NCI-H187 treated with DMSO at 0.1 percent for 48 hours (cell line): ENCODE results near the gene UPB1.
"Not testable (repeated sequence)": the region's sequence is repeated elsewhere in the genome, so short reads cannot be mapped to it uniquely, and the experiment has no call there.

Experiments used
- DNase-seq: peaks from one replicate; lab custom pipeline; 2025; lab: John Stamatoyannopoulos, UW

UPB1 gene

DNA sequence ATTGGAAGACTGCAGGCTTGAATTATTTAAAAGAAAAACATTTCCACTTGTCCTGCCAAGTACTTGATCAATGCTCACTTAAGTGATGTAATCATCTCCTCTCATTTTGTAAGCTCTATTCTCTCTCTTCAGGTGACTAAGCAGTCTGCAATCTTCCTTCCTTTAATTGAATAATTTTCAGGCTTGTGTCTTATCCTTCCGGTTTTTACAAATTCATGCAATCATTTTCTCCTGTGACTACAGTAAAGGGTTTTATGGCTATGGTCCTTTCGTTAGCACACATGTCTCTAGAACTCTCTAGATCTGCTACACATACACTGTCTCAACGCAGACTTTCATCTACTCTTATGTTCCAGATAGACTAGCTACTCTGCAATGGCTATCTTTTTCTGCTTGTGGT is 12.6 kb upstream of the UPB1 start:
- no peak for DNase-seq

DNA sequence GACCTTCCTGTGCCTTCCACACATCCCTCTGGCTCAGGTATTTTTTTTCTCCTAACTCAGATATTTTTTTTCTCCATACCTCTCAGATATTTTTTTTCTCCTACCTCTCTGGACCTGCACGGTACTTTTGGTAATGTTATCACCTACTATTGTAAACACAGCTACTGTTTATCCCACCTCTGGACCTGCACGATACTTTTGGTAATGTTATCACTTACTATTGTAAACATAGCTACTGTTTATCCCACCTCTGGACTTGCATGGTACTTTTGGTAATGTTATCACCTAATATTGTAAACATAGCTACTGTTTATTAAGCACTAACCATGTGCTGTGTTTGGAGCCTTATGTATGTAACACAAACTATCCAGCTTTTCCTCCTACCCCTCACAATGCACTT is 12.1 kb upstream of the UPB1 start:
- DNase-seq = no peak

DNA sequence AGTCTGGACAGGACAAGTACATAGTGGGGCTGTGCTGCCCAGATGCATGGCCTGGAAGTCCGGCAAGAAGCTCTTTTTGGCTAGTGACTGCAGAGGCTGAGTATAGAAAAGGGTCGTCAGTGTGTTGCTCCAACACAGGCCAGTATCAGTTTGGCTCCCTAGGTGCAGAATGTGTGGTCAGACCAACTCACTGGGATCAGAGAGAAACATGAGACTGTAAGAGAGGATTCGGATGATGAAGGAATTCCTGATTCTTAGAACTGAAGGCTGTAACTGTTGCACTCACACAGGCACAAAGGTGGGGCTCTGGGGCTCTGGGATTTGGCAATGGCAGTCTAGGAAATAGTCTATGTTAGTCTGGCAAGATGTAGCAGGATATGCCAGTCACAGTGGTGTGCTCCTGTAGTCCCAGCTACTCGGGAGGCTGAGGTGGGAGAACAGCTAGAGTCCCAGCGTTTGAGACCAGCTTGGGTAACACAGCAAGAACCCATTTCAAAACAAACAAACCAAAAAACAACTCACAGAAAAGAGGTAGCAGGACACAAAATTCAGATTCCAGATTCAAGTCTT is 11.1 kb upstream of the UPB1 start:
- DNase-seq = no peak

- DNase-seq = no peak
These were observed 10.0 kb upstream of the UPB1 start for GRCh38 chr22:24485170-24485569.

- DNase-seq = no peak
These were observed 9.5 kb upstream of the UPB1 start for GRCh38 chr22:24485608-24486007.

- no peak for DNase-seq
These were observed 8.6 kb upstream of the UPB1 start for GRCh38 chr22:24486501-24486921.

DNA sequence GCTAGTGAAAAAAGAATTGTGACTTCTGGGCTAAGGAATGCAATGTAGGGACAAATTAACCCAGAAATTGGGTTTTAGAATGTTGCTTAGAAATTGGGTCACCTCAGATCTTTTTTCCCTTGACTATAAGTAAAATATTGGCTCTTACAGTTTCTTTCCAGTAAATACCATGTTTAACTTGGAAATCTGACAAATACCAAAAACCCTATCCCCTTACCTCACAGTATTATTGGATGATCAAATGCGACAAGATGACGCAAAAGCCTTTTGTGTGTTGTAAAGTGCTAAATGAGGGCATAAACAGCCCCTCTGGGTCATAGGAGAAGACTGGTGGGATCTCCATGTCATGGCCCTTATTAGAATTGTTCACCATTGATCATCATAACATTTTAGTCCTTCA is 6.1 kb upstream of the UPB1 start:
- no peak for DNase-seq

- DNase-seq = not testable (repeated sequence)
These were observed 5.7 kb upstream of the UPB1 start for GRCh38 chr22:24489434-24489833.

- no peak for DNase-seq
These were observed 2.7 kb upstream of the UPB1 start for GRCh38 chr22:24492391-24492790.

GRCh38 chr22:24494167-24494527 is 985 bp upstream of the UPB1 start:
- DNase-seq = no peak

- no peak for DNase-seq
These were observed 188 bp downstream of the UPB1 start for GRCh38 chr22:24495365-24495675.

DNA sequence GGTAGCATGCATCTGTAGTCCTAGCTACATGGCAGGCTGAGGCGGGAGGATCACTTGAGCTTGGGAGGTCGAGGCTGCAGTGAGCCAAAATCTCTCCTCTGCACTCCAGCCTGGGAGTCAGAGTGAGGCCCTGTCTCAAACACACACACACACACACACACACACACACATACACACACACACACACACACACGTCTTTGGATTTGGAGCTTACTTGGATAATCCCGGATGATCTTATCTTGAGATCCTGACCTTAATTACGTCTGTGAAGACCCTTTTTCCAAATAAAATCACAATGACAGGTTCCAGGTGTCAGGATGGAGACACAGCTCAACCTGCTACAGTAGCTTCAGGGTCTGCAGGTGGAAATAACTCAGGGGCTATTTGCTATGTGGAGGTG is 1.1 kb downstream of the UPB1 start:
- no peak for DNase-seq

DNA sequence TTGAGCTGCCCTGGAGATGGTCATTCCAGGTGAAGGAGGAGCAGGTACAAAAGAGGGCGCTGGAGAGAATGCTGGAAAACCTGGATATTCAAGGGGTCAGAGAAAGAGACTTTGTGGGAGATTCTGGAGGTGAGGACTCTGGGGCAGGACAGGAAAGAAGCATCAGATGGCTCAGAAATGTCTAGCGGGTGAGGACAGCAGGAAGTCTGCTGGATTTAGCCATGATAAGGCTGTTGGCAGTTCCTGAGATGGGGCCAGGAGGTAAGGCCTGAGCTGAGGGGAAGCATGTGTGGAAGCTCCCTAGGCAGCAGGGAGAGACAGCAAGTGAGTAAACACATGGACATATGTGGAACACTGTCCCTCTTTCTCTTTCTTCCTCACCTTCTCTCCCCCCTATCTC is 1.5 kb downstream of the UPB1 start:
- no peak for DNase-seq

GRCh38 chr22:24497841-24498258 is 2.7 kb downstream of the UPB1 start:
- DNase-seq = no peak

DNA sequence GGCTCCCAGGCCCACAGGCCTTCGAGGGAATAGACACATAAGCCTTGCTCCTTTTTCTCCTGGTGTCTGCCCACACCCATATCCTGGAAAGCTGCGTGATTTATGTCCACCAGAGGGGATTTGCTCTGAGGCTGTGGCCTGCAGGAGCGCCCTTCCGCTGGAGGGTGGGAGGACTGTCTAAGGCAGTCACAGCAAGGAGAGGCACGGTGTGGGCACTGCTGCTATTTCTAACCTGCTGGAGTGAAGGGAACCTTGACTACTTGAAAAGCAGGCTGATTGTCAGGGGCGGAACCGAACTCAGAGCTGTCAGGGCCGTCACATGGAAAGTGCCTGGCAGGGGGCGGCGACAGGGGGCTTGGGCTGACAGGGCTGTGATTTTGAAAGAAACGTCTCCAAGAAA is 3.7 kb downstream of the UPB1 start:
- DNase-seq = no peak

- DNase-seq = no peak
These were observed 4.7 kb downstream of the UPB1 start for GRCh38 chr22:24499706-24500276.

DNA sequence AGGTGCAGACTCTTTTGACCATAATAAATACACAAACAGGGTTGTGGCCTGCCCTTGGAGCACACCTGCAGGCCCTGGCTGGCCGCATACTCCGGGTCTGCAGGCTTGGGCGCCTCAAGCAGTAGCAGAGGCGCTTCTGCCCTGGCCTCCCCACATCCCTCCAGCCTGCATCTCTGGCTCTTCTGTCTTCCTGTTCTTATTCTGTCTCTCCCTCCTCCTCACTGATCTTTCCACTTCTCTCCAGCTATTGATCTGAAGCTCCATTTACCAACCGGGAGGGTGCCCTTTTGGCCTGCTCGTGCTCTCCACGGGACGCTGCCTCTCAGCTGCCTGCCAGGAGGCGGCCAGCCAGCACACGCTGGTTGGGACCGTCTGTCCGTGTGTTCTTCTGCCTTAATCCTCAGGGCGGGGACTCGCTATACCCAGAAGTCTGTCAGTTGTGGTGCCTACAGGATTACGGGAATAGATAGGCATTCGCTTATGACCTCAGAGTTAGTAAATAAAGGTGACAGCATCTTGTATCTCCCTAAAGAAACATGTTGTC is 5.2 kb downstream of the UPB1 start:
- no peak for DNase-seq

- no peak for DNase-seq
These were observed 6.3 kb downstream of the UPB1 start for GRCh38 chr22:24501301-24502005.

GRCh38 chr22:24502034-24502433 is 6.9 kb downstream of the UPB1 start:
- DNase-seq = no peak

DNA sequence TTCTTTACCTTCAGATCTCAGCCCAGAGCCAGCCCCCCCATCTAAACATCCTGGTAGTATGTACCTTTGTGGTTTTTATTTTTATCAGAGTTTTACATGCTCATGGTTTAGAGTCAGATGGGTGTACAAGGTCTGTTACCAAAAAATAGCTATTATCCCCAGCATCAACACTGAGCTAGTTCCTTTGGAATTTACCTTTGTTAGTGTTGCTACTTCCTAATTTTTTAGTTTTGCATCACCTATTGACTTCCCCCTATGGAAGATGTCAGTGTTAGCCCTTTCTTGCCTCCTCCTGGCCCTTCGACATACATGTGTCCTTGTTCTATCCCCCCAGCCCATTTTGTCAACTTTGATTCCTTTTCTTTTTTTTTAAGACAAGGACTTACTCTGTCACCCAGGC is 7.4 kb downstream of the UPB1 start:
- DNase-seq = no peak

DNA sequence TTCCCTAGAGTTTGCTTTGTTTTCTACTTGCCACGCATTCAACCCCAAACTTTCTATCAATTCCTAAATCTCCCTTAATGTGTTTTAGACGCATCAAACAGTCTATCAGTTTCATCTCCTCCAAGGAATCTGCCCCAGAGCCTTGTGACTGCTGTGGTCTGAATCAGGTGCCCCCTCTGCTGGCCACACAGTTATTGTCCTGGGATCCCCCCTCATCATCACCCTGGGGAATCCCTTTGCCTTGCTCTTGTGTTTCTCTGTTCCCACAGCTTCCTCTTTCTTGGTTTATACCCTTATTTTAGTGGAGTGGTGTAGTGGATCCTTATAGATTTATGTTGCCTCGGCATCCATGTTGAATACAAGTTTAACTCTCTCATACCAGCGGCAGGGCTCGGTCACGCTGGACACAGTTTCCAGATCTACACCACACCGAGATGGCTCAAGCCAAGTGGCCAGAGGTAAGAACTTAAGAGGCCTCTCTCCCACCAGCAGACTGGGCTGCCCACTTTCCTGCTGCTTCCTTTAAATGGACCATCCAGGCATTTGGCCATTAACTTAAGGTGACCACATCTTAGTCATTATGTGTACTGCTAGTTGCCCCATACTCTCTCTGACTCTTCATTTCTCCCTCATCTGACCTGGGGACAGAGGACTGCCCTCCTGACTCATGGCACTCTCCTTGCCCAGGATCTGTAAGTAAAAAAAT is 8.2 kb downstream of the UPB1 start:
- DNase-seq = no peak

DNA sequence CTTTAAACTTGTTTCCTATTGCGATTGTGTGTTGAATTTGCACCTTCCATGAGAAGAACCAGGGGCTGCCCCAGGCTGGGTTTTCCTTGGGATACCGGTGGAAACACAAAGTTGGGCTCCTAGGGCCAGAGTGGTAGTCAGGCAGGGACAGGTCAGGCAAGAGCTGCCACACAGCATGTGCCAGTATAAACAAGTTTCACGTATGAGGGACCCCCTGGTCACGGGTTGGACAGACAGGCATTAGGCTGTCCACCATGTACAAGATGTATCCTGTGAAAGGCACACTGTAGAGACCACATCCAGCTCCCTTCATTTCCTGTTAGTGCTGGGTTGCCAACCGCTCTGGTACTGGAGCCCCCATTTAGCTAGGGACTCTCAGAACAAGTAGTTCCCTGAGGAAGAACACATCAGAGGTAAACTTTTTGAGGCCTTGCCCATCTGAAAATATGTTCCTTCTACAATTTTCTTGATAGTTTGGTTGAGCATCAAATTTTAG is 8.8 kb downstream of the UPB1 start:
- no peak for DNase-seq

DNA sequence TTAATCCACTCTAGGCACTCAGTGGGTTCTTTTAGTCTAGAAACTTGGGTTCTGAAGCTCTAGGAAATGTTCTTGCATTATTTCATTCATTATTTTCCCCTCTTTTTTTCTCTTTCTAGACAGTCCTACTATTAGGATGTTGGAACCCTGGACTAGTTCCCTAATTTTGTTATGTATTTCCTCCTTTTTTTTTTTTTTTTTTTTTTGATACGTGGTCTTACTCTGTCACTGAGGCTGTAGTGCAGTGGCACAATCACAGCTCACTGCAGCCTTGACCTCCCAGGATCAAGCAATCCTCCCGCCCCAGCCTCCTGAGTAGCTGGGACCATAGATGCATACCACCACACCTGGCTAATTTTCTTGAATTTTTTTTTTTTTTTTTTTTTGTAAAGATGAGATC is 9.4 kb downstream of the UPB1 start:
- no peak for DNase-seq
